Measurements from ENCODE around the gene UPF1. TPM values are rescaled to one million over a fixed set of nuclear protein-coding genes. Genes with fewer than 3 reads are reported as not detected.

Gene UPF1
- total and polyA plus RNA-seq, 4 donors, result 48.3 to 89.2 (median 64.5) TPM

DNA sequence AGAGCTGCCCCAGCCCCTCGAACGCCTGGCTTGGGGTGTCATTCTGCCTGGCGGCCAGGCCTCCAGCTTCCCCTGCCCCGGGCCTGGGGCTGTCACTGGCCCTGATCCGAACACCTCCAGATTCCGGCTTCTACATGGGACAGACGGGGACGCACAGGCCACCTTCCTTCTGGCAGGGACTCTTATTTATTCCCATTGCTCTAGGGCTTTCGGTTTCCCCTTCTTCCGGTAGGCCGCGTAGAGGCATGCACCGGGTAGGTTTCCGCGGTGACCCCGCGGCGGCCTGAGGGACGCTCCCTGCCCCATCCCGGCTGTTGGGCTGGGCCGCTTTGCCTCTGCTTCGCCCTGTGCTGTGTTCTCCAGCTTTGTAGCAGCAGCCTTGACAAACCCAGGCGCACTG is 36.0 kb downstream of the UPF1 start:
- H3K27me3 ChIP-seq (ENCODE audit: control insufficient read depth in 3 of 3, insufficient read depth in 3 of 3, low read length in 2 of 3), result peaks cover 0 to 19% (median 12%) of the 10 kb centered on the region in 3 donors
- no peaks in the 10 kb centered on the region for H3K9me3 ChIP-seq (ENCODE audit: control insufficient read depth in 4 of 4, insufficient read depth in 3 of 4, low read length in 3 of 4)
- TF ChIP-seq, protein P1, sequence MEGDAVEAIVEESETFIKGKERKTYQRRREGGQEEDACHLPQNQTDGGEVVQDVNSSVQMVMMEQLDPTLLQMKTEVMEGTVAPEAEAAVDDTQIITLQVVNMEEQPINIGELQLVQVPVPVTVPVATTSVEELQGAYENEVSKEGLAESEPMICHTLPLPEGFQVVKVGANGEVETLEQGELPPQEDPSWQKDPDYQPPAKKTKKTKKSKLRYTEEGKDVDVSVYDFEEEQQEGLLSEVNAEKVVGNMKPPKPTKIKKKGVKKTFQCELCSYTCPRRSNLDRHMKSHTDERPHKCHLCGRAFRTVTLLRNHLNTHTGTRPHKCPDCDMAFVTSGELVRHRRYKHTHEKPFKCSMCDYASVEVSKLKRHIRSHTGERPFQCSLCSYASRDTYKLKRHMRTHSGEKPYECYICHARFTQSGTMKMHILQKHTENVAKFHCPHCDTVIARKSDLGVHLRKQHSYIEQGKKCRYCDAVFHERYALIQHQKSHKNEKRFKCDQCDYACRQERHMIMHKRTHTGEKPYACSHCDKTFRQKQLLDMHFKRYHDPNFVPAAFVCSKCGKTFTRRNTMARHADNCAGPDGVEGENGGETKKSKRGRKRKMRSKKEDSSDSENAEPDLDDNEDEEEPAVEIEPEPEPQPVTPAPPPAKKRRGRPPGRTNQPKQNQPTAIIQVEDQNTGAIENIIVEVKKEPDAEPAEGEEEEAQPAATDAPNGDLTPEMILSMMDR (IDR thresholded peaks at IDR 0.05; ENCODE audit: control extremely low read depth, extremely low read depth), result no peak
- ATAC-seq (ENCODE audit: insufficient read depth, low FRiP score) (no peak), DNase-seq (no peak)
- peaks cover 2 to 48% (median 21%) of the 10 kb centered on the region in 4 donors for H3K36me3 ChIP-seq (ENCODE audit: control insufficient read depth in 4 of 4, insufficient read depth in 4 of 4, low read length in 4 of 4)
- H3K4me1 ChIP-seq (ENCODE audit: control insufficient read depth in 5 of 5, insufficient read depth in 5 of 5, low read length in 5 of 5), result peaks cover 0 to 9% (median 3%) of the 10 kb centered on the region in 5 donors
- H3K9ac ChIP-seq (ENCODE audit: insufficient read depth in 1 of 2, low read length in 2 of 2), result no peak overlapping the region
- WGBS, 2 donors, result 97 to 98% methylated on average over 20 to 23 of the region's 23 CpGs
- no peak overlapping the region for H3K4me3 ChIP-seq
- H3K27ac ChIP-seq (ENCODE audit: low read depth in 1 of 2, low read length in 1 of 2), result no peak overlapping the region

DNA sequence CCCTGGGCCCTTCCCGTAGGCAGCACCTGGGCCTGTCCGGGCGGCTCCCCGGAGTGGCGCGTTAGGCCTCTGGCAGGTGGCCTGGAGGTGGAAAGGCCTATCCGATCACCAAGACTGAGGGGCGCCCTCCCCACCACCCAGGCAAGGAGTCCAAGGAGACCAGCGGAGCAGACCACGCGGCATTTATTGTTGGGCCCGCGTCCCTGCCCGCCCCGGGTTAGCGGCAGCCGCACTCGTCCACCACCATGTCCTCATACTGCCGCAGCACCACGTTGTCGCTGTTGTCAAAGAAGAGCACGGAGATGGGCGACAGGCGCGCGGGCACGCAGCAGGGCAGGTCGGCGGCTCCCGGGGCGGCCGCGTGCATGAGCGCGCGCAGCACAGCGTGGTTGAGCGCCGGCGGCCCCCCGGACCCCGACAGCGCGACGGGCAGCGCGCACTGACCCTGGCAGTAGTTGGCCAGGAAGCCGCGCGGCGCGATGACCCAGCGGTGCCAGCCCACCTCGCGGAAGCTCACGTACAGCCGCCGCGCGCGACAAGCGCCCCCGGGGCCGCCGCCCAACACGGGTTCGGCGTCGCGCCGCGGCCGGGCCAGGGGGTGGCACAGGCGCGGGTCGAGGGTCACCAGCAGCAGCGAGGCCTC is 36.7 kb downstream of the UPF1 start:
- H3K27ac ChIP-seq (ENCODE audit: low read depth in 1 of 2, low read length in 1 of 2), result no peak overlapping the region
- no peaks in the 10 kb centered on the region for H3K9me3 ChIP-seq (ENCODE audit: control insufficient read depth in 4 of 4, insufficient read depth in 3 of 4, low read length in 3 of 4)
- DNase-seq (peak; percentile 30 to 33 (median 32)), ATAC-seq (ENCODE audit: insufficient read depth, low FRiP score) (no peak)
- peaks cover 0 to 40% (median 18%) of the 10 kb centered on the region in 4 donors for H3K36me3 ChIP-seq (ENCODE audit: control insufficient read depth in 4 of 4, insufficient read depth in 4 of 4, low read length in 4 of 4)
- no peak overlapping the region for H3K9ac ChIP-seq (ENCODE audit: insufficient read depth in 1 of 2, low read length in 2 of 2)
- H3K4me3 ChIP-seq, result no peak overlapping the region
- TF ChIP-seq, protein P1 (IDR thresholded peaks at IDR 0.05; ENCODE audit: control extremely low read depth, extremely low read depth), result no peak
- peaks cover 0 to 9% (median 3%) of the 10 kb centered on the region in 5 donors for H3K4me1 ChIP-seq (ENCODE audit: control insufficient read depth in 5 of 5, insufficient read depth in 5 of 5, low read length in 5 of 5)
- peaks cover 0 to 19% (median 12%) of the 10 kb centered on the region in 3 donors for H3K27me3 ChIP-seq (ENCODE audit: control insufficient read depth in 3 of 3, insufficient read depth in 3 of 3, low read length in 2 of 3)
- WGBS, 2 donors, result 46 to 66% methylated on average over 63 to 77 of the region's 77 CpGs

DNA sequence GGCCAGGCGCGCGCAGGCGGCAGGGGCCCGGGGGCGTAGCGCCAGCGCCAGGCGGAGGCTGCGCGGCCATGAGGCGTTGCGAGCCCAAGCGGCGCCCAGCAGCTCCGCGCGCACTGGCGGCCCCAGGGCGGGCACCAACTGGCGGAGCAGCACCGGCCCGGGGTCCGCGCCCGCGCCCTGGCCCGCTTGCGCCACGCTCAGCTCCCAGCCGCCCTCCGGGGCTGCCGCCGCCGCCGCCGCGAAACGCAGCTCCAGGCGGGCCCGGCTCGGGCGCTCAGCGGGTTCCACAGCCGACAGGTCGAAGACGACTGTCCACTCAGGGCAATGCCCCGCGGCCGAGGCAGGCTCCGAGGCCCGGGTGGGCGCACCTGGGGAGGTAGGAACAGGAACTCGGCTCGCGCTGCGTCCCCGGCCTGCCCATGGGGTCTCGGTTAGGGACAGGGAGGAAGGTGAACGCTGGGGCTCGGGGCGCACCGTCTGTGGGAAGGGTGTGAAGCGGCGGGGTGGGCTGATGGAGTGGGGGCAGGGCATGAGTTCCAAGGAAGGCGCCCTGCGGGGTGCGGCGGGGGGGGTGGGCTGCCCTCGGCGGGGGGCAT is 37.4 kb downstream of the UPF1 start:
- Histone ChIP-seq H3K9me3 (ENCODE audit: control insufficient read depth in 4 of 4, insufficient read depth in 3 of 4, low read length in 3 of 4) (no peaks in the 10 kb centered on the region), H3K27me3 (ENCODE audit: control insufficient read depth in 3 of 3, insufficient read depth in 3 of 3, low read length in 2 of 3) (peaks cover 0 to 19% (median 12%) of the 10 kb centered on the region in 3 donors), H3K4me3 (no peak overlapping the region), H3K9ac (ENCODE audit: insufficient read depth in 1 of 2, low read length in 2 of 2) (no peak overlapping the region), H3K36me3 (ENCODE audit: control insufficient read depth in 4 of 4, insufficient read depth in 4 of 4, low read length in 4 of 4) (peaks cover 0 to 34% (median 15%) of the 10 kb centered on the region in 4 donors), H3K27ac (ENCODE audit: low read depth in 1 of 2, low read length in 1 of 2) (no peak overlapping the region), H3K4me1 (ENCODE audit: control insufficient read depth in 5 of 5, insufficient read depth in 5 of 5, low read length in 5 of 5) (peaks cover 0 to 9% (median 3%) of the 10 kb centered on the region in 5 donors)
- ATAC-seq (ENCODE audit: insufficient read depth, low FRiP score) (no peak), DNase-seq (peak; percentile 26 to 49 (median 41))
- TF ChIP-seq, protein P1 (IDR thresholded peaks at IDR 0.05; ENCODE audit: control extremely low read depth, extremely low read depth), result no peak
- WGBS, 2 donors, result 11 to 38% methylated on average over 53 to 71 of the region's 71 CpGs
